ENCODE measurements around the gene NINL. TPM values are rescaled to one million over a fixed set of nuclear protein-coding genes. Genes with fewer than 3 reads are reported as not detected.

Gene NINL
- total and polyA plus RNA-seq, 12 donors = 1.3 to 17.9 (median 3.8) TPM

GRCh38 chr20:25485872-25486271, 99.5 kb downstream of the NINL start:
- intact Hi-C loops (cut with DNase I) = no loop called here
- Histone ChIP-seq H3K27ac (no peak overlapping the region), H3K9me3 (no peaks in the 10 kb centered on the region), H3K27me3 (no peaks in the 10 kb centered on the region), H3K4me1 (peaks cover 0 to 20% (median 4%) of the 10 kb centered on the region in 9 donors), H3K36me3 (peaks cover 0 to 30% (median 0%) of the 10 kb centered on the region in 9 donors), H3K4me3 (no peak overlapping the region)
- WGBS, 2 donors = 68 to 70% methylated on average over 2 of the region's 2 CpGs
- no peak for TF ChIP-seq CTCF (IDR thresholded peaks at IDR 0.05)
- ATAC-seq = no peak
- DNase-seq = no peak

- TF ChIP-seq CTCF (IDR thresholded peaks at IDR 0.05) = no peak
- H3K27me3 ChIP-seq = no peaks in the 10 kb centered on the region
- WGBS, 2 donors = 57 to 59% methylated on average over 12 of the region's 12 CpGs
- ATAC-seq (no peak), DNase-seq (no peak)
- peaks cover 0 to 31% (median 0%) of the 10 kb centered on the region in 9 donors for H3K36me3 ChIP-seq
- no peaks in the 10 kb centered on the region for H3K9me3 ChIP-seq
- intact Hi-C loops (cut with DNase I) = no loop called here
- H3K4me3 ChIP-seq = no peak overlapping the region
- H3K4me1 ChIP-seq = peaks cover 0 to 20% (median 4%) of the 10 kb centered on the region in 9 donors
- no peak overlapping the region for H3K27ac ChIP-seq
Observed at GRCh38 chr20:25484911-25485511, 100.3 kb downstream of the NINL start.

GRCh38 chr20:25484224-25484846, 101.0 kb downstream of the NINL start:
- Histone ChIP-seq H3K27me3 (no peaks in the 10 kb centered on the region), H3K4me1 (peaks cover 0 to 20% (median 4%) of the 10 kb centered on the region in 9 donors), H3K27ac (no peak overlapping the region), H3K4me3 (no peak overlapping the region), H3K36me3 (peaks cover 0 to 25% (median 0%) of the 10 kb centered on the region in 9 donors), H3K9me3 (no peaks in the 10 kb centered on the region)
- TF ChIP-seq CTCF (IDR thresholded peaks at IDR 0.05) = no peak
- ATAC-seq (no peak), DNase-seq (no peak)
- intact Hi-C loops (cut with DNase I) = no loop called here
- WGBS, 2 donors = 90 to 93% methylated on average over 9 of the region's 9 CpGs

- no peak overlapping the region for H3K27ac ChIP-seq
- H3K4me3 ChIP-seq = no peak overlapping the region
- H3K36me3 ChIP-seq = peaks cover 0 to 29% (median 0%) of the 10 kb centered on the region in 9 donors
- H3K27me3 ChIP-seq = no peaks in the 10 kb centered on the region
- H3K4me1 ChIP-seq = peaks cover 0 to 20% (median 4%) of the 10 kb centered on the region in 9 donors
- 86 to 87% methylated on average over 14 of the region's 14 CpGs for WGBS, 2 donors
- intact Hi-C loops (cut with DNase I) = no loop called here
- DNase-seq (no peak), ATAC-seq (no peak)
- TF ChIP-seq CTCF (IDR thresholded peaks at IDR 0.05) = no peak
- no peaks in the 10 kb centered on the region for H3K9me3 ChIP-seq
Observed at GRCh38 chr20:25483431-25484132, 101.7 kb downstream of the NINL start.

All from heart right ventricle (tissue), 16 donors.